Measurements from ENCODE around the gene SMARCE1. TPM values are rescaled to one million over a fixed set of nuclear protein-coding genes. Genes with fewer than 3 reads are reported as not detected.

SMARCE1 gene
- polyA plus RNA-seq, 1 donor from 2014 or later: 248 TPM

- no peak overlapping the region for H3K9ac ChIP-seq (ENCODE audit: low read length)
- H3K4me2 ChIP-seq (ENCODE audit: low read length): no peak overlapping the region
- TF ChIP-seq EP300 (conservative IDR thresholded peaks at IDR 0.05; ENCODE audit: poor library complexity, severe bottlenecking) (no peak), CTCF (IDR thresholded peaks at IDR 0.05; ENCODE audit: poor library complexity, severe bottlenecking) (no peak), RAD21 (conservative IDR thresholded peaks at IDR 0.05) (no peak), TAF1 (IDR thresholded peaks at IDR 0.05; ENCODE audit: low read depth) (no peak), MXI1 (conservative IDR thresholded peaks at IDR 0.05; ENCODE audit: poor library complexity, severe bottlenecking) (no peak), EZH2 (IDR thresholded peaks at IDR 0.05; ENCODE audit: borderline replicate concordance, insufficient read depth, low read length, poor library complexity, severe bottlenecking) (no peak), SMC3 (conservative IDR thresholded peaks at IDR 0.05; ENCODE audit: poor library complexity) (no peak), POLR2AphosphoS5 (IDR thresholded peaks at IDR 0.05) (no peak), REST (IDR thresholded peaks at IDR 0.05; ENCODE audit: borderline replicate concordance) (no peak)
- H3K9me3 ChIP-seq (ENCODE audit: low read length): no peaks in the 10 kb centered on the region
- no peak overlapping the region for H2AFZ ChIP-seq (ENCODE audit: low read depth, low read length)
- no peak overlapping the region for H3K27ac ChIP-seq (ENCODE audit: low read length)
- no peaks in the 10 kb centered on the region for H3K36me3 ChIP-seq (ENCODE audit: insufficient read depth, low read length)
- H4K20me1 ChIP-seq (ENCODE audit: insufficient read depth): no peaks in the 10 kb centered on the region
- H3K9me2 ChIP-seq (ENCODE audit: insufficient read depth, low read length): no peaks in the 10 kb centered on the region
- H3K79me2 ChIP-seq (replicated peaks; ENCODE audit: insufficient read depth, low read length): no peaks in the 10 kb centered on the region
- H3K4me3 ChIP-seq (ENCODE audit: low read length): no peak overlapping the region
- H3F3A ChIP-seq (ENCODE audit: insufficient read depth, low read length, poor library complexity, severe bottlenecking): no peaks in the 10 kb centered on the region
- no peaks in the 10 kb centered on the region for H3K27me3 ChIP-seq (ENCODE audit: insufficient read depth, low read depth, low read length)
Observed at GRCh38 chr17:40602445-40603443, 44.9 kb downstream of the SMARCE1 start.

GRCh38 chr17:40600486-40601046, 47.1 kb downstream of the SMARCE1 start:
- TF ChIP-seq POLR2AphosphoS5 (IDR thresholded peaks at IDR 0.05) (no peak), EZH2 (IDR thresholded peaks at IDR 0.05; ENCODE audit: borderline replicate concordance, insufficient read depth, low read length, poor library complexity, severe bottlenecking) (no peak), REST (IDR thresholded peaks at IDR 0.05; ENCODE audit: borderline replicate concordance) (no peak), SMC3 (conservative IDR thresholded peaks at IDR 0.05; ENCODE audit: poor library complexity) (no peak), MXI1 (conservative IDR thresholded peaks at IDR 0.05; ENCODE audit: poor library complexity, severe bottlenecking) (no peak), TAF1 (IDR thresholded peaks at IDR 0.05; ENCODE audit: low read depth) (no peak), RAD21 (conservative IDR thresholded peaks at IDR 0.05) (no peak), CTCF (IDR thresholded peaks at IDR 0.05; ENCODE audit: poor library complexity, severe bottlenecking) (no peak), EP300 (conservative IDR thresholded peaks at IDR 0.05; ENCODE audit: poor library complexity, severe bottlenecking) (no peak)
- no peak overlapping the region for H3K27ac ChIP-seq (ENCODE audit: low read length)
- H3K4me3 ChIP-seq (ENCODE audit: low read length): no peak overlapping the region
- no peak overlapping the region for H2AFZ ChIP-seq (ENCODE audit: low read depth, low read length)
- no peaks in the 10 kb centered on the region for H3K9me3 ChIP-seq (ENCODE audit: low read length)
- H3K4me2 ChIP-seq (ENCODE audit: low read length): no peak overlapping the region
- H3K27me3 ChIP-seq (ENCODE audit: insufficient read depth, low read depth, low read length): no peaks in the 10 kb centered on the region
- no peaks in the 10 kb centered on the region for H3K36me3 ChIP-seq (ENCODE audit: insufficient read depth, low read length)
- no peaks in the 10 kb centered on the region for H4K20me1 ChIP-seq (ENCODE audit: insufficient read depth)
- H3K9me2 ChIP-seq (ENCODE audit: insufficient read depth, low read length): no peaks in the 10 kb centered on the region
- no peaks in the 10 kb centered on the region for H3F3A ChIP-seq (ENCODE audit: insufficient read depth, low read length, poor library complexity, severe bottlenecking)
- H3K9ac ChIP-seq (ENCODE audit: low read length): no peak overlapping the region
- H3K79me2 ChIP-seq (replicated peaks; ENCODE audit: insufficient read depth, low read length): no peaks in the 10 kb centered on the region
